WTC11 (cell line): Measurements from ENCODE around the gene PERP.

Experiments used
- CBFB ChIP-seq: sonication (generic); formaldehyde crosslinking; IDR thresholded peaks from 2 replicates; pipeline ENCODE4 v1.8.1; 2022; ENCODE audit warnings: mild to moderate bottlenecking, low read depth, missing genetic modification reagents
- CREM ChIP-seq: sonication (generic); formaldehyde crosslinking; IDR thresholded peaks from 2 replicates; pipeline ENCODE4 v1.8.1; 2022; ENCODE audit warnings: mild to moderate bottlenecking, missing genetic modification reagents, moderate library complexity
- ZNF232 ChIP-seq: sonication (generic); formaldehyde crosslinking; IDR thresholded peaks from 2 replicates; pipeline ENCODE4 v1.8.0; 2022; ENCODE audit warnings: mild to moderate bottlenecking, missing genetic modification reagents
- TF ChIP-seq, protein P1 (sequence below): fragments of 200-600 bp; IDR thresholded peaks from 2 replicates; pipeline ENCODE4 v1.8.0; 2022; ENCODE audit warnings: antibody characterized with exemption
- TF ChIP-seq, protein P2 (sequence below): sonication (generic); formaldehyde crosslinking; IDR thresholded peaks from 2 replicates; pipeline ENCODE4 v1.8.0; 2022; ENCODE audit warnings: mild to moderate bottlenecking, missing genetic modification reagents
- TF ChIP-seq, protein P3 (sequence below): sonication (generic); formaldehyde crosslinking; IDR thresholded peaks from 2 replicates; pipeline ENCODE4 v1.8.1; 2023; ENCODE audit warnings: mild to moderate bottlenecking, missing genetic modification reagents

DNA sequence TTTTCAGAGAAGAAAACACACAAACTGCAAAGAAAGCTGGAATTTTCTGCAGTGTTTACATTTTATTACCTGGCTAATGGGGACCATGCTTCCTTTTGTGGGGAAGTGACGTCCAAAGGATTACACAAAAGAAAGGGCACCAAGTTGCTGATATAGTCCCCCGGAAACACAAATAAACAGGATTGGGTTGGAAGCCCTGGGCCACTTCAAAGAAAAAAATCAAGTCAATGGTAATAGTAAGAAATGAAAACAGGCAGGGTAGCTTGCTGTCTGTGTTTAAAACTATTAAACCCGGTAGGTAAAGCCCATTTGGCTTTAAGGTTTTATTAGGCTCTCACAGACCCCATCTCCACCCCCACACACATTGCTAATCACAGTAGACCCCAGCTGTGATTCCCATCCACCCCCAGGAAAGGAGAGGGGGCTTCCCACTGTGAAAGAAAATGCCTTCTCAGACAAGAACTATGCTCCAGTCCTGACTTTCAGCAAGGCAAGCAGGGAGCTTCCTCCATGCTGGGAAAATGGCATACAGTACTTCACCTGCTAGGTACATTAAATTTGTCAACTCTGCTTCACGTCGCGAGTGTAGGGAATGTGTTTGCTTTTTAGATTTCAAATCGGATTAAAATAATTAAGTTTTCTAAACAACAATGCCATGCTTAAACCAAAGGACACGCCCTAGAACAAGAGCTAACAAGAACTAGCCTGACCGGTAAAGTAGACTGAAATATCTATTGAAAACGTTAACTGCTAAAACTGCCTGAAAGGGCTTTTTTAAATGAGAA, 1.1 kb downstream of the PERP start:
- TF ChIP-seq, protein P1, sequence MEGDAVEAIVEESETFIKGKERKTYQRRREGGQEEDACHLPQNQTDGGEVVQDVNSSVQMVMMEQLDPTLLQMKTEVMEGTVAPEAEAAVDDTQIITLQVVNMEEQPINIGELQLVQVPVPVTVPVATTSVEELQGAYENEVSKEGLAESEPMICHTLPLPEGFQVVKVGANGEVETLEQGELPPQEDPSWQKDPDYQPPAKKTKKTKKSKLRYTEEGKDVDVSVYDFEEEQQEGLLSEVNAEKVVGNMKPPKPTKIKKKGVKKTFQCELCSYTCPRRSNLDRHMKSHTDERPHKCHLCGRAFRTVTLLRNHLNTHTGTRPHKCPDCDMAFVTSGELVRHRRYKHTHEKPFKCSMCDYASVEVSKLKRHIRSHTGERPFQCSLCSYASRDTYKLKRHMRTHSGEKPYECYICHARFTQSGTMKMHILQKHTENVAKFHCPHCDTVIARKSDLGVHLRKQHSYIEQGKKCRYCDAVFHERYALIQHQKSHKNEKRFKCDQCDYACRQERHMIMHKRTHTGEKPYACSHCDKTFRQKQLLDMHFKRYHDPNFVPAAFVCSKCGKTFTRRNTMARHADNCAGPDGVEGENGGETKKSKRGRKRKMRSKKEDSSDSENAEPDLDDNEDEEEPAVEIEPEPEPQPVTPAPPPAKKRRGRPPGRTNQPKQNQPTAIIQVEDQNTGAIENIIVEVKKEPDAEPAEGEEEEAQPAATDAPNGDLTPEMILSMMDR = no peak
- TF ChIP-seq ZNF232 (CRISPR knock-in tag) (no peak), CREM (CRISPR knock-in tag) (no peak), CBFB (CRISPR knock-in tag) (no peak)
- TF ChIP-seq, protein P2, sequence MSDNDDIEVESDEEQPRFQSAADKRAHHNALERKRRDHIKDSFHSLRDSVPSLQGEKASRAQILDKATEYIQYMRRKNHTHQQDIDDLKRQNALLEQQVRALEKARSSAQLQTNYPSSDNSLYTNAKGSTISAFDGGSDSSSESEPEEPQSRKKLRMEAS (CRISPR knock-in tag) = no peak
- TF ChIP-seq, protein P3, sequence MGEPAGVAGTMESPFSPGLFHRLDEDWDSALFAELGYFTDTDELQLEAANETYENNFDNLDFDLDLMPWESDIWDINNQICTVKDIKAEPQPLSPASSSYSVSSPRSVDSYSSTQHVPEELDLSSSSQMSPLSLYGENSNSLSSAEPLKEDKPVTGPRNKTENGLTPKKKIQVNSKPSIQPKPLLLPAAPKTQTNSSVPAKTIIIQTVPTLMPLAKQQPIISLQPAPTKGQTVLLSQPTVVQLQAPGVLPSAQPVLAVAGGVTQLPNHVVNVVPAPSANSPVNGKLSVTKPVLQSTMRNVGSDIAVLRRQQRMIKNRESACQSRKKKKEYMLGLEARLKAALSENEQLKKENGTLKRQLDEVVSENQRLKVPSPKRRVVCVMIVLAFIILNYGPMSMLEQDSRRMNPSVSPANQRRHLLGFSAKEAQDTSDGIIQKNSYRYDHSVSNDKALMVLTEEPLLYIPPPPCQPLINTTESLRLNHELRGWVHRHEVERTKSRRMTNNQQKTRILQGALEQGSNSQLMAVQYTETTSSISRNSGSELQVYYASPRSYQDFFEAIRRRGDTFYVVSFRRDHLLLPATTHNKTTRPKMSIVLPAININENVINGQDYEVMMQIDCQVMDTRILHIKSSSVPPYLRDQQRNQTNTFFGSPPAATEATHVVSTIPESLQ = no peak
